NK-92 (cell line): ENCODE data around the gene ZNF221.

ENCODE experiments used
- DNase-seq: peaks from one replicate; lab custom pipeline; 2025; ENCODE audit not compliant: unreplicated experiment; lab: John Stamatoyannopoulos, UW

The ZNF221 gene

DNA sequence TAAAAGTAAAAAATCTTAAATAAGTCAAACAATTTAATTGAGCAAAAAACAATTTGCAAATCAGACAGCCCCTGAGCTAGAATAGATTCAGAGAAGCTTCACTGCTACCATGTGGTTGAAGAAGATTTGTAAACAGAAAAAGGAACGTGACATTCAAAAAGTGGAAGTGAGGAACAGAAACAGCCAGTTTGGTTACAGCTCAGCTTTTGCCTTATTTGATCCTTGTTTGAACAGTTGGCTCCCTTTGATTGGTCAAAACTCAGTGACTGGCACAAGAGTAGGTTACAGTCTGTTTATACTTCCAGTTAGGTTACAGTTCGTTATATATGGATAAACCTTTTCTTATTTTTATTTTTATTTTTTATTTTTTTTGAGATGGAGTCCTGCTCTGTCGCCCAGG lies 5.8 kb downstream of the ZNF221 start:
- DNase-seq = no peak

DNA sequence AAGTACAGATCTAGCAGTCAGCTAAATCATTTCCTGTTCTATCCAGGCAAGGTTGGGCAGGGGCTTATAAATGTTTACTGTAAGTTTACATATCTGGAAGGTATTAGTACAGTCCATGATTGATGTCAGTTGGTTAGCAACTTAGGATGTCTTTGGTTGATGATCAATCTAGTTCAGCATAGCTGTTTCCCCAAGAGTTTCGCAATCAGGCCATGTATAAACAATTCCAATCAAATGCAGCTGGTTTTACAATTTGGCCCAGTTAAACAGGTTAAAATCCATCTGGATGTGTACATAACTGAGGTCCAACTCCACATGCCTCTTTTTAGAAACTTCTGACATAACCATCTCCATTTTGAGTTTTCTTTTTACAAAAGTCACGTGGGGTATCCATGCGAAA lies 6.9 kb downstream of the ZNF221 start:
- DNase-seq = no peak

DNA sequence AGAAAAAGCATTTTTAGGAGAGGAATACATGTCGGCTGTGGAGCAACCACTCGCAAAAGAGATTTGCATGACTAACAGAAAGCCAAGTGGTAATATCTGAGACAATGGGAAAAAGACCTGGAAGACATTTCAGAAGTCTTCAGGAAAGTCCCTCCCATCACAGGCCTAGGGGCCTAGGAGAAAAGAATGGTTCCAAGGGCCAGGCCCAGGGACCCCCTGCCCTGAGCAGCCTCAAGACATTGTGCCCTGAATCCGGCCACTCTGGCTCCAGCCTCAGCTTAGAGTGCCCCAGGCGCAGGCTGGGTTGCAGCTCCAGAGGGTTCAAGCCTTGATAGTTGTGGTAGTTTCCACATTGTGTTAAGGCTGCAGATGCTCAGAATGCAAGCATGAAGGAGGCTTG lies 9.4 kb downstream of the ZNF221 start:
- no peak for DNase-seq

DNA sequence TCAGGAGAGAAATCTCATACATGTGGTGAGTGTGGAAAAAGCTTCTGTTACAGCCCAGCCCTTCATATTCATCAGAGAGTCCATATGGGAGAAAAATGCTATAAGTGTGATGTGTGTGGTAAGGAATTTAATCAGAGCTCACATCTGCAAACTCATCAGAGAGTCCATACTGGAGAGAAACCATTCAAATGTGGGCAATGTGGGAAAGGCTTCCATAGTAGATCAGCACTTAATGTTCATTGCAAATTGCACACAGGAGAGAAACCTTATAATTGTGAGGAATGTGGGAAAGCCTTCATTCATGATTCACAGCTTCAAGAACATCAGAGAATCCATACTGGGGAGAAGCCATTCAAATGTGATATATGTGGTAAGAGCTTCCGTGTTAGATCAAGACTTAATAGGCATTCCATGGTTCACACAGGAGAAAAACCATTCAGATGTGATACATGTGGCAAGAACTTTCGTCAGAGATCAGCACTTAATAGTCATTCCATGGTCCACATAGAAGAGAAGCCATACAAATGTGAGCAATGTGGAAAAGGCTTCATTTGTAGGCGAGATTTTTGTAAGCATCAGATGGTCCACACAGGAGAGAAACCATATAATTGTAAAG lies 15.2 kb downstream of the ZNF221 start:
- DNase-seq = no peak

DNA sequence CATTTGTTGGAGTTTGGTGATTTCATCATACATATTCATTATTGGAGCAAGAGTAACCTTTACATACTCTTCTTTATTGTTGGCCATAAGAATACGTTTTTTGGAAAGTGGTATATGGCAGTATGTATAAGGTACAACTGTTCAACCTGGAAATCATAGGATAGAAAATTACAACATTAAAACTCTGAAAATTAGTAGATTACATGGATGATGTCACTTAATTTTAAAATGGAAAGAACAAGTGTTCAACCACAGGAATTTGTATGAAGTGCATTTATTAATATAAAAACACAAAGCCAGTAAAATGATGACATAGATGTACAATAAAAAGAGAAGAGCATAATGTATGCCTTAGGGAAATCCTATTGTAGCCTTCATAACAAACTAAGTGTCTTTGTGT lies 25.7 kb downstream of the ZNF221 start:
- no peak for DNase-seq

DNA sequence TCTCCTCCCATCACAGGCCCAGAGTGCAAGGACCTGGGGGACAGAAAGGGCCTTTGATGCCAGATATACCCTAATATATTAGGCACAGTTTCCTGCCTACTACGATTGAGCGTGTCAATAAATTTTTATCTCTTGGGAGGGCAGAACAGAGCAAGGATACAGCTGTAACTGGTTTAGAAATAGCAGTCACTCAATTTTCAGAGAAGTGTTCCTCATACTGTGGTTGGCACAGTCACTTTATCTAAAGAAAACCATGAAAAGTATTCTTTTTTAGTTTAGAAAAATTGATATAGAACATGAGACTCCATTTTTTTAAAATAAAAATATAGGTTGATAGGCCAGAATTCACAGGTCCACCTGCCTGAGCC lies 32.5 kb downstream of the ZNF221 start:
- no peak for DNase-seq

DNA sequence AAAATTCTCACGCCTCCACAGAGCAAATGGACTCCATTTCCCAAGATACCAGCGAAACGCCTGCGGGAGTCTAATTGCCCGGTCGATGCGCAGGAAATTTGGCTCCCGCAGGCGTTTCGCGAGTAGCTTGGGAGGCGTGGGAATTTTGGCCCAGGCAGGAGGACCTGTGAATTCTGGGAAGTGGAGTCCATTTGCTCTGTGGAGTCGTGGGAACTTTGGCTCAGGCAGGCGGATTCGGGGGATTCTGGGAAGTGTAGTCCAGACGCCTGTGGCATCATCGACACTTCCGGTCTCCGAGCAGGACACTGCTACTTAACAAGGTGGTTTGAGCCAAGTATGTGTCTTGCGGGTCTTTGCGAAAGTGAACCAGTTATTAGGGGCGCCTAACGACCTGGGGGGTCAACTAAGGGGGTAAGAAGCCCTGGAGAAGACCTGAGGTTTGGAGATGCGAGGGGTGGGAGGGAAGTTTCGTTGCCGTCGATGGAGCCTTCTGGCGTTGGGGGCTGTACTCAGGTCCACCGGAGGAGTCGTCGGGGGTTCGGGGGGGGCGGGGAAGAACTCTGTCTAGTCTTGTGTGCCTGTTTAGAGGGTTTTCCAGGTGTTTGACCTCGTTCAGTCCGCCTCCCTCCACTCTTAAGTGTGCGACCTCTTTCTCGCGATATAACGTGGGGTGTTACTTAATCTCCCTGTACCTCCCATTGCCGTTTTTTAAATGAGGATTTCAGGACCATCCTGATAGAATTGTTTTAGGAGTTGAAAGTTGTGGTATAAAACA lies 33.1 kb downstream of the ZNF221 start, which contains the start of gene ZNF155:
Gene ZNF155, plus strand, starts transcription at position 277 of the 775 bp plus-strand sequence. CDS start 4,356 bp downstream, outside the sequence.
- no peak for DNase-seq

DNA sequence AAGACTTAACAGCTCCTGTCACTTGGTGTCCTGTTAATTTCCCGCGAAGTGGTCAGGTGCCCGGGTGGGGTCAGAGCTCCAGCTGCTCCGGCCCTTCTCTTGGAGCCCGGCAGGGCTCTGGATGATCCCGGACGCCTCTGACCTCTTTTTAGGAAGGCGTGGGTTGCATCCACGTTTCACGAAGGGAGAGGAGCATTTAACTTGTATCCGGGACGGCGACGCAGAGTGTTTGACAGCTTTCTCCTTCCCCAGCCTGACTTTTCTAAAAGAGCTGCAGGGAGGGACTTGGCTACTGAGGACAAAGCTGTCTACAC lies 33.6 kb downstream of the ZNF221 start:
- DNase-seq = no peak

DNA sequence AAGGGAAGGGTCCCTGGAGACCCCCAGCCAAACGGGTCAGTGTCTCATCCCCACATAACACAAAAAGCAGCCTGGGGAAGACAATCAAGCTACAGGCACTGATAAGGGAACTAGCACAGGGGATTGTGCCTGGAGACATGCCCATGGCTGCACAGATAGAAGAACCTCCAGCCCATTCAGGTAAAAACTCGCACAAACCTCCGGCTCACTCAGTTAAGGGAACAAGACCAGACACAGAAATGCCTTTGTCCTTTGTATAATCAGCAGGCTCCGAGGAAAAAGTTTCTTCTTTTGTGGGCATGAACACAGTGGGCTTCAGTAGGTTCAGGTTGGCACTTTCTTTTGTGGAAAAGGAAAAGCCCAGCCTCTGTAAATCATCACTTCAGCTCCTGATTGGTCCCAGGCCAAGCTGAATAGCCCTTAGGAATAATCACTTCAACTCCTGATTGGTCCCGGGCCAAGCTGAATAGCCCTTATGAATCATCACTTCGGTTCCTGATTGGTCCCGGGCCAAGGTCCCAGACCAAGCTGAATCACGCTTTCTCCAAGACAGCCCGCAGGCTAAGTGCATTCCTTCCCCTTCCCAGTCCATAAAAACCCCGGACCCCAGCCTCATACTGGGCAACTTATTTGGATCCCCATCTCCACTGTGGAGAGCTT lies 46.7 kb downstream of the ZNF221 start:
- no peak for DNase-seq

DNA sequence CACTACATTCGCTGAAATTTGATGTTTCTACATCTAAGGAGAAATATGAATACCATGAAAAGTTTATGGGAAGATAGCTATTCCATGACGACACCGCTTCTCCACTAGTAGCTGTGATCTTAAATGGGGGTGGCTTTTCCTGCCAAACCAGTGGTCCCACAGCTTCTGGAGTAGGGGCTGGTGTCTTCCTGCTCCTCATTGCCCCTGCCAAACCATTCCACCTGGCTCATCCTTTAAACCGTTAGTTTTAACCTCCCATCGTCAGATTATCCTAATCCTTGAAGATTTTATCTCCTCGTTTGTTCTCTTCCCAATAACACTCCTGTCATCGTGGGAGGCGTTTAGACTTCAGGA lies 51.2 kb downstream of the ZNF221 start:
- DNase-seq = no peak

DNA sequence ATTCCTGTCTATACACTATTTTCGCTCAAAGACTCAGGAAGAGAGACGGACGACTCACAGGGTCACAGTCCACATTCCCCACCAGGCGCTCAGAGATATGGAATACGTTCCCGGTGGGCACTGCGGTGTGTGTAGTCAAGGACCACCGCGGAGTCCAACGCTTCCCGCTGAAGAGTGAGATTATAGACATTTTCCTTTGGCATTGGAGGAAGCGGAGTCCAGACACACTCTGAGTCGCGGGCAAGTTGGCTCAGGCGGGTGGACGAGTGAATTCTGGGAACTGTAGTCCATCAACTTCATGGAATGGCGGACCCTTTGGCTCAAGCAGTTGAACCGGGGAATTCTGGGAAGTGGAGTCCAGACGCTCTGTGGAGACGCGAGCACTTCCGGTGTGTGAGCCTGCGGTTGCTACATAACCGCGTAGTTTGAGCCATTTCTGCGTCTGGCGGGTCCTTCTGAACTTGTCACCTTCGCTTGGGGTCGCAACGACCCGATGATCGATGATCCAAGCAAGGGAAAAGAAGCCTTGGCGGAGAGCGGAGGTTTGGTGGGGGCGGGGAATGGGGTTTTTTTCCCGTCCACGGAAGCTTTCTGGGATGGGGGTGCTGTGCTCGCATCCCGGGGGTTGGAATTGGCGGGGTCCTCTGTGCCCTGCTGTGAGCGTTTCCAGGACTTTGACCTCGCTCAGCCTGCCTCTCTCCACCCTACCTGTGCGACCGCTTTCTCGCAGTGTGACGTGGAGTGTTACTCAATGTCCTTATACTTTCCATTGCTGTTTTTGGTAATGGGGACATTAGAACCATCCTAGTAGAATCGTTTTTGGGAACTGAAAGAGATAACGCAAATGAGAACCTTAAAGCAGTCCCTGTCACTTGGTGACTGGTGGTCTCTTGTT lies 51.8 kb downstream of the ZNF221 start, which contains the start of gene ZNF230:
Gene ZNF230, plus strand, starts transcription at position 392 of the 895 bp plus-strand sequence. CDS start 4,122 bp downstream, outside the sequence.
- DNase-seq = no peak

DNA sequence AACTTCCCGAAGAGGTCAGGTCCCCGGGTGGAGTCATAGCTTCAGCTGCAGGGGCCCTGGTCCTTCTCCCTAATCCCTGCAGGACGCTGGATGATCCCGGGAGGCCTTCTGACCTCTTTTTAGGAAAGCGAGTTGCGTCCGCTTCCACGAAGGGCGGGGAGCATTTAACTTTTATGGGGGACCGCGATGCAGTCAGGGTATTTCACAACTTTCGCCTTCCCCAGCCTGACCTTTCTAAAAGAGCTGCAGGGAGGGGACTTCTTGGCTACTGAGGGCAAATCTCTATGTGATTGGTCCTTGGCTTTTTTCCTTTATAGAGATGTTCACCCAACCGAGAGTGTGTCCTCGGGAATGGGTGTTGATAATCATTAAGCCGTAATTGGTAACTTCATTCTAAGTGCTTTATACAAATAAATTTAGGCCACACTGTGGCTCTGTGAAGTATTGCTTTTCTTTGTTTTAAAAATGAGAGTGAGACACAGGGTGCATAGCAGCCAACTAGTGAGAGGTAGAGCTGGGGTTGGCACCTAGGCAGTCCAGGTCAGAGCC lies 52.5 kb downstream of the ZNF221 start:
- DNase-seq = no peak

DNA sequence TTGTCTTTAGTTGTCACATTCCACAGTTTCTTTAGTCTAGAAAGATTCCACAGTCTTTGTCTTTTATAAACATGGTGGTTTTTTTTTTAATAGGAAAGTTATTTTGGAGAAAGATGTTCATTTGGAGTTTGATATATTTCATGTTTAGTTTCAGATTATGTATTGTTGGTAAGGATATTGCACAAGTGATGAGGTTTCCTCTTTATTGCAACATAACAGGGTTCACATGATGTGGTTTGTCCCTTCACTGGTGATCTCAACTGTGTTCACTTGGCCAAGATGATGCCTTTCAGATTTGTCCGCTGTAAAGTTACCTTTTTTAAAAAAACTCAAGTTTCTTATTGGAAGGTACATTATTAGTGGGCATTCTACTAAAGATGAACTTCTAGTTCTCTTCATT lies 54.9 kb downstream of the ZNF221 start:
- no peak for DNase-seq

DNA sequence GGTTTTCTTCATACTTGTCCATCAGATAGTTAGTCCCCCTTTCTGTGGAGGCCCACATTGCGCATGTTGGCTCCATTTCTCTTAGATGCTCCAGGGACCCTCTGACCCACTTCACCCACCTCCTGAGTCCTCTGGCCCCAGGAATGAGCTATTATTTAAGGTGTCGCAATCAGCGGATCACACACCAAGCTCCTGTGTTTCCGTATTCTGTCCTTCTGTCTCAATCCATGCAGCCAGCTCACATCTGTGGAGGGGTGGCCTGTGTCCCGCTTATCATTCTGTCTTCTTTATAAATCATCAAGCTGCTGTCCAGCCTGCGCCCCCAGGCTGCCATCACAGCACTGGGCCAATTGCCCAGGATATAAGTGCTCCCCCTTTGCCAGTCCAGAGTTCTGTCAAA lies 56.4 kb downstream of the ZNF221 start:
- no peak for DNase-seq

DNA sequence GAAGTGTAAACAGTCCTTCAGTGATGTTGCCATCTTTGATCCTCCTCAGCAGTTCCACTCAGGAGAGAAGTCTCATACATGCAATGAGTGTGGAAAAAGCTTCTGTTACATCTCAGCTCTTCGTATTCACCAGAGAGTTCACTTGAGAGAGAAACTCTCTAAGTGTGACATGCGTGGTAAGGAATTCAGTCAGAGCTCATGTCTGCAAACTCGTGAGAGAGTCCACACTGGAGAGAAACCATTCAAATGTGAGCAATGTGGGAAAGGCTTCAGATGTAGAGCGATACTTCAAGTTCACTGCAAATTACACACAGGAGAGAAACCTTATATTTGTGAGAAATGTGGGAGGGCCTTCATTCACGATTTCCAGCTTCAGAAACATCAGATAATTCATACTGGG lies 59.4 kb downstream of the ZNF221 start:
- DNase-seq = no peak
